ENCODE data around the gene HSPA6.
"Not testable (repeated sequence)": the region's sequence is repeated elsewhere in the genome, so short reads cannot be mapped to it uniquely, and the experiment has no call there.

Gene HSPA6

DNA sequence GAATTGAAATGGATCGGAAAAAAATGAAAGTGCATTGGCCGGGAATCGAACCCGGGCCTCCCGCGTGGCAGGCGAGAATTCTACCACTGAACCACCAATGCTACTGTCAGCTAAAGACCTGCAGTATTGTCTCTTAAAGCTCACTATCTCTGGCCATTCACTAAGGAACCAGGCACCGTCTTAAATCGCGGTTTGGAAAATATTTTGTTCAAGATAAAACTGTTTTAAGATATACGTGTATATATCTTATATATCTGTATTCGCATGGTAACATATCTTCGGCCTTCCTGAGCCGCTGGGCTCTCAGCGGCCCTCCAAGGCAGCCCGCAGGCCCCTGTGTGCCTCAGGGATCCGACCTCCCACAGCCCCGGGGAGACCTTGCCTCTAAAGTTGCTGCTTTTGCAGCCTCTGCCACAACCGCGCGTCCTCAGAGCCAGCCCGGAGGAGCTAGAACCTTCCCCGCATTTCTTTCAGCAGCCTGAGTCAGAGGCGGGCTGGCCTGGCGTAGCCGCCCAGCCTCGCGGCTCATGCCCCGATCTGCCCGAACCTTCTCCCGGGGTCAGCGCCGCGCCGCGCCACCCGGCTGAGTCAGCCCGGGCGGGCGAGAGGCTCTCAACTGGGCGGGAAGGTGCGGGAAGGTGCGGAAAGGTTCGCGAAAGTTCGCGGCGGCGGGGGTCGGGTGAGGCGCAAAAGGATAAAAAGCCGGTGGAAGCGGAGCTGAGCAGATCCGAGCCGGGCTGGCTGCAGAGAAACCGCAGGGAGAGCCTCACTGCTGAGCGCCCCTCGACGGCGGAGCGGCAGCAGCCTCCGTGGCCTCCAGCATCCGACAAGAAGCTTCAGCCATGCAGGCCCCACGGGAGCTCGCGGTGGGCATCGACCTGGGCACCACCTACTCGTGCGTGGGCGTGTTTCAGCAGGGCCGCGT lies at the start of gene HSPA6:
HSPA6 (plus strand) TSS at position 724 of the 925 bp plus-strand sequence; CDS start at position 843, 119 bp downstream.
- FAIRE-seq, result not testable (repeated sequence)

DNA sequence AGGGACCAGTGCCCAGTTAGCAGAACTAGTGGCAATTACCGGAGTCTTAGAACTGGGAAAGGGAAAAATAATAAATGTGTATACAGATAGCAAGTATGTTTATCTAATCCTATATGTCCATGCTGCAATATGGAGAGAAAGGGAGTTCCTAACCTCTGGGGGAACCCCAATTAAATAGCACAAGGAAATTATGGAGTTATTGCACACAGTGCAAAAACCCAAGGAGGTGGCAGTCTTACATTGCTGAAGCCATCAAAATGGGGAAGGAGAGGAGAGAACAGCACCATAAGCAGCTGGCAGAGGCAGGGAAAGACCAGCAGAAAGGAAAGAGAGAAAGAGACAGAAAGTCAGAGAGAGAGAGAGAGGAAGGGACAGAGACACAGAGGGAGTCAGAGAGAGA lies 46.6 kb upstream of the HSPA6 start:
- not testable (repeated sequence) for FAIRE-seq

DNA sequence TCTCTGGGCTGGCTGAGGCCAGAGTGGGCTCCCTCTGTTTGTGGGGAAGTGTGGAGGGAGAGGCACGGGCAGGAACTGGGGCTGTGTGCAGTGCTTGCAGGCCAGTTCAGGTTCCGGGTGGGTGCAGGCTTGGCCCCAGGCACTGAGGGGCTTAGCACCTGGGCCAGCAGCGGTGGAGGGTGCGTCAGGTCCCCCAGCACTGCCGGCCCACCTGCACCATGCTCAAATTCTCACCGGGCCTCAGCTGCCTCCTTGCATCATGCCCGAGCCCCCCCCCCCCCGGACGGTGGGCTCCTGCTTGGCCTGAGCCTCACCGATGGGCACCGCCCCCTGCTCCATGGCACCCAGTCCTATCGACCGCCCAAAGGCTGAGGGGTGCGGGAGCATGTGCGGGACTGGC lies 45.4 kb upstream of the HSPA6 start:
- FAIRE-seq, result no peak

DNA sequence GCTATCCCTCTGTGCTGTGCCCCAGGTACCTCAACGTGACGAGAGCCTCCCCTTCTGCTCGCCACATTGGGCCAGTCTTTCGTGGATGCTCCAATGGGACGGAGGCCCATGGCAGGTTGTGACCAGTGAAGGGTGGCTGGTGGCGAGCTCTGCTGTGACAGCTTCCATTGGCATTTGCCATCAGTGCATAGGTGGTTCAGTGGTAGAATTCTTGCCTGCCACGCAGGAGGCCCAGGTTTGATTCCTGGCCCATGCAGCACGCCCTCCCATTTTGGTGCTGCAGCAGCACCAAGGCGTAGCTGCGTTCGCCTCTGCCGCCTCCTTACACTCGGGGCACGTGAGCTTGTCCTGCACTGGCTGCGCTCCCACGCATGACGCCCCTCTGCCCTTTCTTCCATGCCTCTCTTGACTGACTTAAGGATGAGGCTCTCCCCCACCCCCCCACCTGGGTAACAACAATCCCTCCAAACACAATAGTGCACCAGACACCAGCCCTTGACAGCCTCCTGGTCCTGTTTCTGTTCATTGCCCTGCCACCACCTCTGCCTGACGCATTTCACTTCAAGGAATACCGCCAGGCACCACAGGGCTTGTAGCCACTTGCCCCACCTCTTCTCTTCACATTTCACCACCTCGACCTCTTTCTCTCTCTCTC lies 43.8 kb upstream of the HSPA6 start:
- FAIRE-seq, result no peak

DNA sequence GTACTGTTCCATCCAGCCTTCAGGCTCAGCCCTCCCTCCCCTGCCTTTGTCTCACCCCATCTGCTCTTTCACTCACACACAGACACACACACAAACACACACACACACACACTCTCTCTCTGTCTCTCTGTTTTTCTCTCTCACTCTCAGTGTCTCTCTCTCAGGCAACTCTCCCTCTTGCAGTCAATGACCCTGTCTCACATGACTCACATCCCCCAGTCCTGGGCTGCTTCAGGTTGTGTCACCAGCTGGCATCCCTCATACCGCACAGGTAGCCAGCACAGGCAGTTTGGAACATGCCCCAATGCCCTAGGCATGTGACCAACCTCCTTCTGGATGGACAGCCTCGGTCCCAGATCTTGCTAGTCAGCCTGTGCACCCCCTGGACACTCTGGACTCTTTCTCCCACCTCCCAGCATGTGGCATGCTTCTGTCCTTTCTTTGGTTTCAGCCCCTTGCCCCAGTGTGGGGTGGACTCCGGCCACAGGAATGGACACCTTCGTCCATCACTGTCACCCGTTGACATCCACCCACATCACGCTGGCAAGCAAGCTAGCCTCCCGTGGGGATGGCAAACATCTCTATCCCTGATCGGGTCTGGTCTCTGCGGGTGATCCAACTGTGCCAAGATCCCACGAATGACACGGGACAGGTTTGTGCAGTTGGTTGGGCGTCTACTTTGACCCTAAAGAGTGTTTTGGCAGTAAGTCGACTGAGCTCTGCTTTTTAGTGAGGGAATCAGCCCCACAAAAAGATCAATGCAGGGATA lies 42.5 kb upstream of the HSPA6 start:
- FAIRE-seq, result no peak

DNA sequence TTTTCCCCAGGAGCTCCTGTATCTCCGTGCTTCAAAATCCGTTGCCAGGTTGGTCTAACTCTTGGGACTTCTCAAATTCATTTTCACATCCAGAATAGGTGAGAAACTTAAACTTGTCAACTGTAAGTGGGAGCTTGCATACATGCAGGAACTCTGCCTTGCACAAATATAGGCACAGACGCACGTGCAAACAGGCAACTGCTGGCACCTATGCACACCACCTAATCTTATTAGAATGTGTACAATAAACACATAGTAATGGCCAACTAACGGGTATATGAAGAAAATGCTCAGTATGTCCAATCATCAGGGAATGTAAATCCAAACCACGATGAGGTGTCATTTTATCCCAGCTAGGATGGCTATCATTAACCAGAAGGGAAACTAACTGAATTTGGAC lies 41.7 kb upstream of the HSPA6 start:
- no peak for FAIRE-seq

DNA sequence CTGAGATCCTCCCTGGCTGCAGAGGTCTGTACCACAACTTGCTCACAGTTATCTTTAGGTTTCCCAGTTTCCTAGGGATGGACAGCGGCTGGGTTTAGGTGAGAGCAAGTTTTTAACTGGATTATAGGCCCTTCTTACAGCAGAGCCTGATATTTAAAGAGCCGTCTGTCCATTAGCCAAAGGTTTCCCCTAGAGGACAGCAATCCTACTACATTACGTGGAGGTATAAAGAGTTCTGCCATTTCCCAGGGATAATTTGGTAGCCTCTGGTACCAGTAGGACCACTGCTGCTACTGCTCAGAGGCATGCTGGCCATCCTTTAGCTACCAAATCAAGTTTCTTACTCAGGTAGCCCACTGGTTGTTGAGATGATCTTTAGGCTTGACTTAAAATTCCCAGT lies 41.0 kb upstream of the HSPA6 start:
- FAIRE-seq, result no peak

DNA sequence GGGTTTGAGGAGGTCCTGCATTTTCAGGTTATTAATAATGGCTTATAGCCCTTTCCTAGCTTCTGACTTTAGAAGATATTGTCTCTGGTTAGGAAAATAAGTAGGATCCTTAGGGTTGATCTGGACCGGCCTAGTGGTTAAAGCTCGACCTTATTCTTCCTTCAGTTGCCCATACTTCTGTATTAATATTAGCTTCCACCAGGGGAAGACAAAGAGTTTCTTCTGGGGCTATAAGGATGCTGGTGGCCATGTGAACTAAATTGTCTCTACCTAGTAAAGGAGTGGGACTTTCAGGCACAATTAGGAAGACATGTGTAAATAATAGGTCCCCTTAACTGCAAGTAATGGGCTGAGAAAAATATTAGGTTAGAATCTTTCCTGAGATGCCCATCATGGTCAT lies 39.7 kb upstream of the HSPA6 start:
- FAIRE-seq, result no peak

DNA sequence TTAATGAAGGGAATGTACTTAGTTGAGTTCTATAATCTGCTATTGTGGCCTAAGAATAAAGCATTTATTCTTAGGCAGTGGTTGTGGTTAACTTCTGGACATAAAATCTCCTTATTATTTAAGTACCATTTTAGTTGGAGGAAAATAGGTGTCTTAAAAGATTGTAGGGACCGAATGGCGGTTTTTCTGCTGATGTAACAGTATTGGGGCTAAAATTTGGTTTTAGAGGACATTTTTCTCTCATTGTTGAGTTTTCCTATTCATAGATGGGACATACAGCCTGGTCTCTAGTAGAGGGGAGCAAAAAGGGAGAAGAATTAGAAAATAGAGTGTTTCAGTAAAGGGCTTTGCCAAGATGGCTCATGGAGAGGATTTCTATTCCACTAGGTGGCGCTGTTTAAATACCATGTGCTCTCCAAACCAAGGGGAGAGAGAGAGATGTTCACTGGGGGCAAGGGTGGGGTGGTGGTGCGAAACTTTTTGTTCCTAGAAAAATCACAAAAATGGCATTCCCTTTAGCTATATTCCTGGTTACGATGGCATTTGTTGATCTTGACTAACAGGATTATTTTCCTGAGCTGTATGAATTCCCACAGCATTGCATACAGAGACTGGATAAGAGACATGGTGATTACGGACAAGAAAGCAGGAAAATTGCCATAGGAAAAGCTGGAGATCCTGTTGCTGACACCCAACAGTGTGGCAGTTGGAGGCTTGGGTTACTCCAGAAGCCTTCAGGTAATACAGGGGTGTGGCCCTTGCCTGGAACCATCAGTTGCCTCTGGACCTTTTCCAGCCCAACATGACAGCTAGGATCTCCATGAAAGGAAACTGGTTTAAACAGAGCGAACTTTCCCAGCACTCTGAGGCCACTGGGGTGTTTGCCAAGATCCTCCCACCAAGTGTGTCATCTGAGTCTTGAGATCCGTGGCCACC lies 37.3 kb upstream of the HSPA6 start:
- FAIRE-seq, result no peak

DNA sequence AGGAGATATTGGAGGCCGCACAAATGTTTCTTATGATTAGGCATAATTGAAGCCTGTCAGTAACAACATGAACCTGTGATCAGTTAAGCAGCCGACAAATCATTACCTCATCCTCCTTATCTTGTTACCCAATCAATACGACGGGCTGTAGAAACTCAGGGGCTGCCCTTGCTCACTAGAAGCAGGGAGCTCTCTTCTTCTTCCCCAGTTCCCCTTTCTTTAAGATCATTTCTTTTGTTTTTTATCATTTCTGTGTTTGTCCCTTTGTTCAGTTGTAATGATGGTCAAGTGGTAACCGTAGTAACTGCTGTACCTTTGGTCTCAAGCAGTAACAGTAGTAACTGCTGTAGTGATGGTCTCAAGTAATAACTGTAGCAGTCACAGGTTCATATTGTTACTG lies 32.9 kb upstream of the HSPA6 start:
- no peak for FAIRE-seq

DNA sequence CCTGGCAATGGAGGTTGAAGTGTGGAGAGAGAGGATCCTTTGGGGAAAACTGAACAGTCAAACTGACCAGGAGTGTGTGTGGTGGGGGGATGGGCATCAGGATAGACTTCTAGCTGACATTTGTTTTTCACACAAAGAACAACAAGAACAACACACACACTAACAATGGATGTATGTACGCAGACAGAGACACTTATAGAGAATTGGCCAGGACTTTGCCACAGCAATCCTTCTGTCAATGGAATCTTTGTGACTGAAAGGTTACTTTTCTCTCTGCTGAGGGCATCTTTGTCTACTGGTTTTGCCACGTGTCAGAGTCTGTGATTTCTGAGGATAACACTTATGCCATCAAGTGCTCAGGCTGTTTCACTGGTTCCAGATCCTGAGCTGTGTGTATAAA lies 31.5 kb upstream of the HSPA6 start:
- FAIRE-seq, result no peak

DNA sequence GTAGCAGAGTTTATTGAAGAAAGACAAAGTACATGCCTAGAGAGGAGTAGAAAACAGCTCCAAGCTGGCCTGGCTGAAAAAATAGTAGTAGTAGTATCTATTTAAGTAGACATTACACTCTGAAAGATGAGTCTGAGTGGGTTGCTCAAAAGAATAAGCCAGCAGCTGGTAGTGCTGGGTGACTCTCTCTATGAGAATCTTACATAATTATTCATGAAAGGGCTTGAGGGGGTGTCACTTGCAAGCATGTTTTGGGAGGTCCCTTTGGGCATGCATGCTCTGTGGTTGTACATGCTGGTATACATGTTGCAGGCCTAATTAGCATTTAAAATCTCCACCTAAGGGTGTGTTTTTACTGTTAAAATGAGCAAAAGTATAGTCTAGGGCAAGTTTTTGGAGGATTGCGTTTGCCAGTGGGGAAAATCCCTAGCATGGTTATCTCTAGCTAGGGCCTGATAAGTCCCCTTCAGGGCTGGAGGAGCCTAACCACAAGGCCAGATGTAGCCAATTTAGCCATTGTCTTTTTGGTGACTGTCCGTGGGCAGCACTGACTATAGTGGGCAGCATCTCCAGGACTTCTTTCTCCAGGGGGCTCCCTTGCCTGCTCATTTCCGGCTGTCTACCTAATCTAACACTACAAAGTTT lies 30.1 kb upstream of the HSPA6 start:
- FAIRE-seq, result no peak

DNA sequence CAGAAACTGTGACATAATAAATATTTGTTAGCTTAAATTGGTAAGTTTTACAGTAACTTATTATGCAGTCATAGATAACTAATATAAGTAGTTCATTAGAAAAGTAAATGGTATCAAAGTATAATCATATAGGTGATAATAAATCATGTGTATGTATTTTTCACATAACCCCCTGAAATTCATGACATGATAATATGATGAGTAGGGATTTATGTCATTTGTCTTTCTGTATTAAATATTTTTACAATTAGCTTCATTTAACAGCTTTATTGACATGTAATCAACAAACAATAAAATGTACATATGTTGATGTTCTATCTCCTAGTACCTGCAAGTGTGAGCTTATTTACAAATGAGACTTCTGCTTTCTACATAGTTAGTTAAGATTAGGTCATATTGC lies 28.9 kb upstream of the HSPA6 start:
- FAIRE-seq, result no peak

DNA sequence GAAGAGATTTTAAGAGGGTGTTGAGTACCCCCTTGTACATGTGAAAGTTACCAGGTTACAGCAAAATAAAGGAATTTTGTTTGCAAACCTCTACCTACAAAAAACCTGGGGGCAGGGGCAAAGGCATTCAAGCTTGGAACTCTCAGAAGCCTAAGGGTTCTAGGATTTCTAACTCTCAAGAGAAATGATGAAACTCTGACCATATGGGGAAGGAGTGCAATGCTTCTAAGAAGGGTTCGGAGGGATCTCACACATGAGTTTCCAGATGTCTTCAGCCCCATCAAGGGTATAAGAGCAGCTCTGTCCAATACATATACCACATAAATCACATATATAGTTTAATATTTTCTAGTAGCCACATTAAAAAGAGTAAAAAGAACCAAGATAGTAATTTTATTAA lies 26.4 kb upstream of the HSPA6 start:
- no peak for FAIRE-seq

DNA sequence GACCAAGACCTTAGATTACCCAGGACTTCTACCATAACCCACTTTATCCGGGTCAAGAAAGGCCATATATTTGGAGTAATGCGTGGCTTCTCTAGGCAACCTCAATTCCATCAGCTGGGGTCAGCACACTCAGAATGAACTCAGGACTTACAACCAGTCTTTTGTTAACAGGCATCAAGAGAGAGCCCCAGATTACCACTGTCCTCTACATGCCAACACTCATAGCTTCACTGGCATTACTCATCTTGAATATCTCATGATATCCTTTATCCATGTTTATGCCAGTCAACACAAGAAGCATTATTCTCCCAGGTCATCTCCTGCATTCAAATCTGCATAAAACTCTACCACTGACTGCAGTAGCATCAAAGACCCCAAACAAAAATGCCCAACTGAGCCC lies 25.7 kb upstream of the HSPA6 start:
- FAIRE-seq, result no peak

DNA sequence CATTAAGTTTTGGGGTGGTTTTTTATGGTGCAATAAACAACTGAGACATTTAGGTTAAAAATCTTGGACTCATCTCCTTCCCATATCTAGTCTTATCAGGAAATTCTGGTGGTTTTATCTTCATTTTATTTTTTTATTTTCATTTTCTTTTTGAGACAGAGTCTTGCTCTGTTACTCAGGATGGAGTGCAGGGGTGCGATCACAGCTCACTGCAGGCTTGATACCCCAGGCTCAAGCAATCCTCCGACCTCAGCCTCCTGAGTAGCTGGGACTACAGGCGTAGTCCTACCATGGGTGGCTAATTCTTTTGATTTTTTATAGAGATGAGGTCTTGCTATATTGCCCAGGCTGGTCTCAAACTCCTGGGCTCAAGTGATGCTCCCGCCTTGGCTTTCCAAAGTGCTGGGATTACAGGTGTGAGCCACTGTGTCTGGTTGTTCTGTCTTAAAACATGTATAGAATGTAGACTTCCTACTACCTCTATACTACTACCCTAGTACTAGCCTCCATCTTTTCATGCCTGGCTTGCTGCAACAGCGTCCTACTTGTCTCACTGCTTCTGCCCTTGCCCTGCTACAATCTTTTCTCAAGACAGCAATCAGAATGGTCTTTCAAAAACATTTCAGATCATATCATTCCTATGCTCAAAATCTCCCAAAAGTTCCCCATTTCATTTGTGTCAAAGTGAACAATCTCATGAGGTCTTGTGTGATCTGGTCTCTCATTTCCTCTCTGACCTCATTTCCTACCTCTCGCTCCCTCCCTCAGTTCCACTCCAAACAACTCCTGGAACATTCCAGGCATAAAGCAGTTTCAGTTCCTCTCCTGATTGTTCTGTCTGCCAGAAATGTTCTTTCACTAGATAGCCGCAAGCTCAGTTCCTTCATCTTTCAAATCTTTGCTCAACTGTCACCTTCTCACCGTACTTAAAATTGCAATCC lies 25.0 kb upstream of the HSPA6 start:
- FAIRE-seq, result no peak

DNA sequence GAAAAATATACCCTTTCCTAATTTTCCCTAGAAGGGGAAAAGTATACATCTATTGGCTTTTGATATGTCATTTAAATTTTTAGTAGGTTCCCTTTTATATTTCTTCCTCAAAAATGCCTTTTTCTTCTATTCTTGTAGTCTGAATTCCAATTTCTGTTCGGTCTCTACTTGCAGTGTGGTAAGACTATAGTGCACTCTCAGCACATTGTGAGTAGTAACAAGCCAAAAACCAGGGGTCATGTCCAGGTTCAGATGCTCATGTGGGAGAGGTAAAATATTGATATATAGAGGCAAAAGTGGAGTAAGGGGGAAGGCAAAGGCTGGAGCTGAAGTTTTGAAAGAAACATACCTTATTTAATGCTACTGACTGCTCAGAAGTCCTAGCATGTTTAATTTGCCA lies 23.1 kb upstream of the HSPA6 start:
- FAIRE-seq, result no peak

DNA sequence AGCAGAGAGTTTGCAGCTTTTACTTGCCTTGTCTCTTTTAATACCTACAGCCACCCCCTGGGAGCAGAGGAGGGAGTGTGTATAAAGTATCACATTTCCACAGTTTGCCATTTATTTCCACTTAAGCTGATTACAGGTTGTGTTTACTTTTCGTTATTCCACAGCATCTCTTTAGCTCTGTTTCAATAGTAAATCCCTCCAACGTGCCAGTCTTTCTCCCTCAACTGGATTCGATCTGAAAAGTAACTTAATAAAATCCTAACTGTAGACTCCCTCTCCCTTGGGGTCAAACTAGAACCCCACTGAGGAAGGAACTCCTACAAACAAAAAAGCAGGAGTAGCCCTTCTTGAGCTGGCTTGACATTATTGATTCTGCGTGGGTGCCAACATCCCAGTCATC lies 22.2 kb upstream of the HSPA6 start:
- no peak for FAIRE-seq

DNA sequence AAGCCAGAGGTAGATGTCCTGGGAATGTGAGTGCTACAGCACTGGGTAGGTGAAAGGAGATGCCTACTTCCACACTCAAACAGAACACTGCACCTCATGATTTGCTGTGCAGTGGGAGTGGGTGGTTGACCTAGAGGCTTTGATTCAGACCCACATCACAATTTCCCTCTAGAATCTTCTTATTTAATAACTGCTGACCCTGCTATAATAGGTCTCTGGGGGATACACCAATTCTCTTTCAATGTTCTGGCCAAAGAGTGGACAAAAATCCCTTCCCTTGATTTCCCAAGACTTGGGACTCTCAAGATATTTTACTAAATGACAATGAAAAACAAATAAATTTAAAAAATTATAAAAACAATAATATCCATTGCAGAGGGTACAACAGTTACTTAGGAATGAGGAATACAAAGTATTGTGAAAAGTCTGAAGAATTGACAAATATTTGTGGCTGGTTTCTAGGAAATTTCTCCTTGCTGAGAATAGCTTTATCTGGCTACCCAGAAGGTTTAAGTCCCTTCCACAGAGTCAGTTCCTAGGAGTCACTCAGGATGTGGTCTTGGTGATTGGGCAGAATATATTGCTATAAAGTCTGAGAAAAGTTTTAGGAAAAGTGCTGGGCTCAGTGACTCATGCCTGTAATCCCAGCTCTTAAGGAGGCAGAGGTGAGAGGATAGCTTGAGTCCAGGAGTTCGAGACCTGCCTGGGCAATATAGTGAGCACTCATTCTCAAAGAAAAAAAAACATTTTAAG lies 21.5 kb upstream of the HSPA6 start:
- no peak for FAIRE-seq

DNA sequence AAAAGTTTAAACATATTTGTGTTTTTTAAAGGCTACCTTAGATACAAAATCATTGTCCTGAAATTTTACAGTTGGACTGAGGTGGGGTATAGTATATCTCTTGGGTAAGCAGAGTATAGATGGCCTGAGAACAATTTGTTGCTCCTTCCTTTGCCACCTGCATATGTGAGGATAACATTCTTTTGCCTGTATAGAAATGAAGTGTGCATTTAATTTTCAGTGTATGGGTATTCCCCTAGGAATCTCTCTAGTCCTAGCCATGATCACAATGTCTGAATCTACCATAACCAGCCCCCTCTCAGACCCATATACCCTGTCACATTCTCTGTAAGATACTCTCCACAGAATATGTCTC lies 21.0 kb upstream of the HSPA6 start:
- no peak for FAIRE-seq

Measured in endometrium (tissue), 2 donors.